ENCODE results near the gene FNDC5.

Gene FNDC5

GRCh38 chr1:32899586-32900296 is 29.0 kb upstream of the FNDC5 start:
- no CpG with 5 or more reads among the region's 7 CpGs for WGBS (ENCODE audit: extremely low coverage, insufficient coverage, insufficient read length)

GRCh38 chr1:32898958-32899357 is 28.2 kb upstream of the FNDC5 start:
- peaks cover 3% of the 10 kb centered on the region for H3K9me3 ChIP-seq (ENCODE audit: insufficient read depth, low read depth, low read length)
- peaks cover 36 to 50% of the 10 kb centered on the region in 2 experiments for H3K4me1 ChIP-seq (ENCODE audit: control insufficient read depth in 1 of 2, insufficient read depth in 2 of 2, low read length in 2 of 2)
- no peak overlapping the region for H2BK5ac ChIP-seq (ENCODE audit: low read depth, low read length, poor library complexity)
- no peak overlapping the region for H4K8ac ChIP-seq (ENCODE audit: low read depth, low read length)
- no peak overlapping the region for H4K12ac ChIP-seq (ENCODE audit: low read depth, low read length)
- H3K4me3 ChIP-seq (ENCODE audit: low read depth, low read length) = no peak overlapping the region
- H3K9ac ChIP-seq (ENCODE audit: low read length) = no peak overlapping the region
- no peaks in the 10 kb centered on the region for H3K27me3 ChIP-seq (ENCODE audit: insufficient read depth, low read length)
- no peak overlapping the region for H3K23ac ChIP-seq (ENCODE audit: low read length)
- H4K91ac ChIP-seq (ENCODE audit: low read depth, low read length) = no peak overlapping the region
- H3K36me3 ChIP-seq (ENCODE audit: control insufficient read depth in 1 of 2, insufficient read depth in 2 of 2, low read length in 2 of 2) = peaks cover 27 to 28% of the 10 kb centered on the region in 2 experiments
- H2AK5ac ChIP-seq (ENCODE audit: low read length) = no peak overlapping the region
- no peak overlapping the region for H2BK12ac ChIP-seq (ENCODE audit: low read length)
- H3K79me2 ChIP-seq (ENCODE audit: control insufficient read depth, insufficient read depth, low read length, poor library complexity) = peaks cover 15% of the 10 kb centered on the region
- H3K18ac ChIP-seq (ENCODE audit: low read length) = no peak overlapping the region
- no peak overlapping the region for H3K4me2 ChIP-seq (ENCODE audit: low read length)
- peaks cover 21% of the 10 kb centered on the region for H3K79me1 ChIP-seq (ENCODE audit: low read length)
- no peak overlapping the region for H2BK120ac ChIP-seq (ENCODE audit: insufficient read depth, low read length, poor library complexity)
- DNase-seq = no peak
- no CpG with 5 or more reads among the region's 3 CpGs for WGBS (ENCODE audit: extremely low coverage, insufficient coverage, insufficient read length)
- H3K14ac ChIP-seq (ENCODE audit: low read length) = no peak overlapping the region
- H2AFZ ChIP-seq (ENCODE audit: insufficient read depth, low read length, poor library complexity) = no peak overlapping the region
- H3K4ac ChIP-seq (ENCODE audit: low read depth, low read length) = no peak overlapping the region
- H3K27ac ChIP-seq (ENCODE audit: low read depth, low read length) = no peak overlapping the region

More at GRCh38 chr1:32899586-32900296, 29.0 kb upstream of the FNDC5 start:
- DNase-seq = no peak
- H2BK5ac ChIP-seq (ENCODE audit: low read depth, low read length, poor library complexity) = no peak overlapping the region
- peak overlapping the region; percentile 0 for H3K14ac ChIP-seq (ENCODE audit: low read length)
- H3K9ac ChIP-seq (ENCODE audit: low read length) = no peak overlapping the region
- H4K8ac ChIP-seq (ENCODE audit: low read depth, low read length) = no peak overlapping the region
- no peaks in the 10 kb centered on the region for H3K27me3 ChIP-seq (ENCODE audit: insufficient read depth, low read length)
- no peak overlapping the region for H2BK12ac ChIP-seq (ENCODE audit: low read length)
- peak overlapping the region; percentile 60 for H3K18ac ChIP-seq (ENCODE audit: low read length)
- H2AK5ac ChIP-seq (ENCODE audit: low read length) = no peak overlapping the region
- H3K79me1 ChIP-seq (ENCODE audit: low read length) = peaks cover 19% of the 10 kb centered on the region
- peak overlapping the region; percentile 5 for H3K4ac ChIP-seq (ENCODE audit: low read depth, low read length)
- H3K36me3 ChIP-seq (ENCODE audit: control insufficient read depth in 1 of 2, insufficient read depth in 2 of 2, low read length in 2 of 2) = peaks cover 23 to 26% of the 10 kb centered on the region in 2 experiments
- peaks cover 36 to 48% of the 10 kb centered on the region in 2 experiments for H3K4me1 ChIP-seq (ENCODE audit: control insufficient read depth in 1 of 2, insufficient read depth in 2 of 2, low read length in 2 of 2)
- H3K23ac ChIP-seq (ENCODE audit: low read length) = no peak overlapping the region
- H3K9me3 ChIP-seq (ENCODE audit: insufficient read depth, low read depth, low read length) = peaks cover 3% of the 10 kb centered on the region
- no peak overlapping the region for H2AFZ ChIP-seq (ENCODE audit: insufficient read depth, low read length, poor library complexity)
- no peak overlapping the region for H3K27ac ChIP-seq (ENCODE audit: low read depth, low read length)
- no peak overlapping the region for H4K12ac ChIP-seq (ENCODE audit: low read depth, low read length)
- peaks cover 15% of the 10 kb centered on the region for H3K79me2 ChIP-seq (ENCODE audit: control insufficient read depth, insufficient read depth, low read length, poor library complexity)
- peak overlapping the region; percentile 3 for H4K91ac ChIP-seq (ENCODE audit: low read depth, low read length)
- H2BK120ac ChIP-seq (ENCODE audit: insufficient read depth, low read length, poor library complexity) = no peak overlapping the region
- H3K4me2 ChIP-seq (ENCODE audit: low read length) = peak overlapping the region; percentile 21
- H3K4me3 ChIP-seq (ENCODE audit: low read depth, low read length) = no peak overlapping the region

GRCh38 chr1:32898056-32898455 is 27.3 kb upstream of the FNDC5 start:
- Histone ChIP-seq H3K27me3 (ENCODE audit: insufficient read depth, low read length) (no peaks in the 10 kb centered on the region), H4K91ac (ENCODE audit: low read depth, low read length) (no peak overlapping the region), H3K36me3 (ENCODE audit: control insufficient read depth in 1 of 2, insufficient read depth in 2 of 2, low read length in 2 of 2) (peaks cover 27 to 28% of the 10 kb centered on the region in 2 experiments), H3K9ac (ENCODE audit: low read length) (no peak overlapping the region), H3K79me1 (ENCODE audit: low read length) (peaks cover 28% of the 10 kb centered on the region), H3K23ac (ENCODE audit: low read length) (no peak overlapping the region), H4K8ac (ENCODE audit: low read depth, low read length) (no peak overlapping the region), H3K4ac (ENCODE audit: low read depth, low read length) (no peak overlapping the region), H2BK12ac (ENCODE audit: low read length) (no peak overlapping the region), H2BK5ac (ENCODE audit: low read depth, low read length, poor library complexity) (no peak overlapping the region), H3K4me2 (ENCODE audit: low read length) (no peak overlapping the region), H2AFZ (ENCODE audit: insufficient read depth, low read length, poor library complexity) (no peak overlapping the region), H3K14ac (ENCODE audit: low read length) (no peak overlapping the region), H3K4me3 (ENCODE audit: low read depth, low read length) (no peak overlapping the region), H3K27ac (ENCODE audit: low read depth, low read length) (no peak overlapping the region), H3K18ac (ENCODE audit: low read length) (no peak overlapping the region), H2AK5ac (ENCODE audit: low read length) (no peak overlapping the region), H3K9me3 (ENCODE audit: insufficient read depth, low read depth, low read length) (peaks cover 3% of the 10 kb centered on the region), H3K4me1 (ENCODE audit: control insufficient read depth in 1 of 2, insufficient read depth in 2 of 2, low read length in 2 of 2) (peaks cover 36 to 54% of the 10 kb centered on the region in 2 experiments), H2BK120ac (ENCODE audit: insufficient read depth, low read length, poor library complexity) (no peak overlapping the region), H4K12ac (ENCODE audit: low read depth, low read length) (no peak overlapping the region), H3K79me2 (ENCODE audit: control insufficient read depth, insufficient read depth, low read length, poor library complexity) (peaks cover 15% of the 10 kb centered on the region)
- no CpG with 5 or more reads among the region's 9 CpGs for WGBS (ENCODE audit: extremely low coverage, insufficient coverage, insufficient read length)
- no peak for DNase-seq

- H3K27me3 ChIP-seq (ENCODE audit: insufficient read depth, low read length) = no peaks in the 10 kb centered on the region
- H3K79me2 ChIP-seq (ENCODE audit: control insufficient read depth, insufficient read depth, low read length, poor library complexity) = peaks cover 15% of the 10 kb centered on the region
- no peak overlapping the region for H4K8ac ChIP-seq (ENCODE audit: low read depth, low read length)
- H3K23ac ChIP-seq (ENCODE audit: low read length) = no peak overlapping the region
- peaks cover 25% of the 10 kb centered on the region for H3K79me1 ChIP-seq (ENCODE audit: low read length)
- H3K4ac ChIP-seq (ENCODE audit: low read depth, low read length) = no peak overlapping the region
- no peak overlapping the region for H3K9ac ChIP-seq (ENCODE audit: low read length)
- H4K91ac ChIP-seq (ENCODE audit: low read depth, low read length) = no peak overlapping the region
- no peak overlapping the region for H2BK12ac ChIP-seq (ENCODE audit: low read length)
- H3K4me3 ChIP-seq (ENCODE audit: low read depth, low read length) = no peak overlapping the region
- peaks cover 27 to 28% of the 10 kb centered on the region in 2 experiments for H3K36me3 ChIP-seq (ENCODE audit: control insufficient read depth in 1 of 2, insufficient read depth in 2 of 2, low read length in 2 of 2)
- H4K12ac ChIP-seq (ENCODE audit: low read depth, low read length) = no peak overlapping the region
- H2AK5ac ChIP-seq (ENCODE audit: low read length) = no peak overlapping the region
- WGBS (ENCODE audit: extremely low coverage, insufficient coverage, insufficient read length) = no CpG with 5 or more reads among the region's 11 CpGs
- H3K4me1 ChIP-seq (ENCODE audit: control insufficient read depth in 1 of 2, insufficient read depth in 2 of 2, low read length in 2 of 2) = peaks cover 37 to 53% of the 10 kb centered on the region in 2 experiments
- H2BK5ac ChIP-seq (ENCODE audit: low read depth, low read length, poor library complexity) = no peak overlapping the region
- no peak overlapping the region for H3K14ac ChIP-seq (ENCODE audit: low read length)
- H3K27ac ChIP-seq (ENCODE audit: low read depth, low read length) = peak overlapping the region; percentile 19
- no peak overlapping the region for H3K4me2 ChIP-seq (ENCODE audit: low read length)
- no peak overlapping the region for H3K18ac ChIP-seq (ENCODE audit: low read length)
- DNase-seq = no peak
- H3K9me3 ChIP-seq (ENCODE audit: insufficient read depth, low read depth, low read length) = peaks cover 3% of the 10 kb centered on the region
- H2AFZ ChIP-seq (ENCODE audit: insufficient read depth, low read length, poor library complexity) = no peak overlapping the region
- H2BK120ac ChIP-seq (ENCODE audit: insufficient read depth, low read length, poor library complexity) = no peak overlapping the region
These were observed 26.7 kb upstream of the FNDC5 start for GRCh38 chr1:32897082-32898049.
